Measurements from ENCODE around the gene PLEKHM2. TPM values are rescaled to one million over a fixed set of nuclear protein-coding genes. Genes with fewer than 3 reads are reported as not detected.

The PLEKHM2 gene
- polyA plus RNA-seq, 3 donors from 2014 or later: 1.7 to 4.7 (median 3.2) TPM

- no peak for DNase-seq
- Mint-ChIP-seq H3K27me3 (ENCODE audit: low read depth in 3 of 3) (peaks cover 0 to 2% (median 0%) of the 10 kb centered on the region in 3 donors), H3K9me3 (no peaks in the 10 kb centered on the region), H3K4me3 (no peak overlapping the region), H3K36me3 (peaks cover 23 to 36% (median 23%) of the 10 kb centered on the region in 3 donors), H3K4me1 (no peaks in the 10 kb centered on the region), H3K27ac (no peak overlapping the region)
These were observed 21.6 kb upstream of the PLEKHM2 start for GRCh38 chr1:15662477-15662876.

GRCh38 chr1:15663925-15664324, 20.2 kb upstream of the PLEKHM2 start:
- H3K4me3 Mint-ChIP-seq: no peak overlapping the region
- no peaks in the 10 kb centered on the region for H3K4me1 Mint-ChIP-seq
- H3K27me3 Mint-ChIP-seq (ENCODE audit: low read depth in 3 of 3): peaks cover 0 to 2% (median 0%) of the 10 kb centered on the region in 3 donors
- H3K36me3 Mint-ChIP-seq: peaks cover 22 to 31% (median 23%) of the 10 kb centered on the region in 3 donors
- DNase-seq: no peak
- no peak overlapping the region for H3K27ac Mint-ChIP-seq
- H3K9me3 Mint-ChIP-seq: no peaks in the 10 kb centered on the region

DNA sequence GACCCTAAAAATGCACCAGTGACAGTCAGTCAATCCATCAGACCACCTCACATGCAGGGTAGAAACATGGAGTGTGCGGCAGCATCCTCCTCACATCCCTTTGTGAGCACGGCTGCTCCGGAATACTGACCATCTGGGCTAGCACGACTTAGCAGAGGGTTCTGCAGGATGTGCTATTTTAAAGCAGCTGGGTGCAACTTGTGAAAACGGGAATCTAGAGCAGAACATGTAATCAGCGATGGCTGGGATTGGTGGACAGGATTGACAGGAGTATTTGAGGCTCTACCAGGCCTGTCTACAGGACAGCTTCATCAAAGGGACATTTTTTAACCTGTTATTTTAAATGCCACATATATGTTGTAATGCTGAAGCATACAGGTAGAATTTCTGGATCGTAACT, 16.8 kb upstream of the PLEKHM2 start:
- H3K27me3 Mint-ChIP-seq (ENCODE audit: low read depth in 3 of 3): peaks cover 0 to 2% (median 0%) of the 10 kb centered on the region in 3 donors
- no peak overlapping the region for H3K27ac Mint-ChIP-seq
- H3K9me3 Mint-ChIP-seq: no peaks in the 10 kb centered on the region
- H3K4me3 Mint-ChIP-seq: no peak overlapping the region
- no peak for DNase-seq
- peaks cover 0 to under 1% (median 0%) of the 10 kb centered on the region in 3 donors for H3K36me3 Mint-ChIP-seq
- H3K4me1 Mint-ChIP-seq: no peaks in the 10 kb centered on the region

DNA sequence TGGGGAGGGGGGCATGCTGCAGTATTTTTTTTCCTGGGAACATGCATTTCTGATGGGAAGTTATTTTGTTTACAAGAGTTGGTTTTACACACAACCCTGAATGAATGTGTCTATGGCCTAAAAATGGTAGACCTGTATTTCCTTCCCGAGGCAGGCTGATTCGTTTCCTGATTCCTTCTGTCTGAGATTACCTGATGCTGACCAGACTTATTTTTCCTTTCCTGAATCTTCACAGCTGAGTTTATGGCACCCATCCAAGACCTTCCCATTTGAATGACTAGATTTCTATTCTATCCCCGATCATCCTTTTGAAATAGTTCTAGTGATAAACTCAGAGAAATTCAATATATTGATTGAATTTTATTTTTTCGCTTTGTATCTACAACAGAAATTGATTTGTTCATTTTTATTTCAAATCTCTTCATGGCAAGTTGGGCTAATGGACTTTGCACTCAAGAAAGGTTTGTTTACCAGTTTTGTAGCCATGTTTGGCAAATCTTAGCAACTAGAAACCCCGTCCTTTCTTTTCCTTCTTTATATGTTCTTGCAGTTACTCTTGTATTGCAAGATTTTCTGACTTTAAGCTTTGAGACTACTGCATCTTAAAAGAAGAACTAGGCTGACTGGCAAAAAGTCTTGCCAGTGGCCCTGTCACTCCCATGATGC, 15.9 kb upstream of the PLEKHM2 start:
- Mint-ChIP-seq H3K9me3 (no peaks in the 10 kb centered on the region), H3K27me3 (ENCODE audit: low read depth in 3 of 3) (peaks cover 0 to 2% (median 0%) of the 10 kb centered on the region in 3 donors), H3K4me3 (no peak overlapping the region), H3K4me1 (no peaks in the 10 kb centered on the region), H3K27ac (no peak overlapping the region), H3K36me3 (no peaks in the 10 kb centered on the region)
- no peak for DNase-seq

- no peaks in the 10 kb centered on the region for H3K4me1 Mint-ChIP-seq
- no peak for DNase-seq
- H3K9me3 Mint-ChIP-seq: no peaks in the 10 kb centered on the region
- no peak overlapping the region for H3K4me3 Mint-ChIP-seq
- H3K27me3 Mint-ChIP-seq (ENCODE audit: low read depth in 3 of 3): peaks cover 0 to 2% (median 0%) of the 10 kb centered on the region in 3 donors
- no peaks in the 10 kb centered on the region for H3K36me3 Mint-ChIP-seq
- no peak overlapping the region for H3K27ac Mint-ChIP-seq
These were observed 15.0 kb upstream of the PLEKHM2 start for GRCh38 chr1:15669074-15669473.

- Mint-ChIP-seq H3K4me3 (no peak overlapping the region), H3K27me3 (ENCODE audit: low read depth in 3 of 3) (peaks cover 0 to 2% (median 0%) of the 10 kb centered on the region in 3 donors), H3K4me1 (no peaks in the 10 kb centered on the region), H3K36me3 (no peaks in the 10 kb centered on the region), H3K9me3 (no peaks in the 10 kb centered on the region), H3K27ac (no peak overlapping the region)
- no peak for DNase-seq
These were observed 14.3 kb upstream of the PLEKHM2 start for GRCh38 chr1:15669864-15670263.

DNA sequence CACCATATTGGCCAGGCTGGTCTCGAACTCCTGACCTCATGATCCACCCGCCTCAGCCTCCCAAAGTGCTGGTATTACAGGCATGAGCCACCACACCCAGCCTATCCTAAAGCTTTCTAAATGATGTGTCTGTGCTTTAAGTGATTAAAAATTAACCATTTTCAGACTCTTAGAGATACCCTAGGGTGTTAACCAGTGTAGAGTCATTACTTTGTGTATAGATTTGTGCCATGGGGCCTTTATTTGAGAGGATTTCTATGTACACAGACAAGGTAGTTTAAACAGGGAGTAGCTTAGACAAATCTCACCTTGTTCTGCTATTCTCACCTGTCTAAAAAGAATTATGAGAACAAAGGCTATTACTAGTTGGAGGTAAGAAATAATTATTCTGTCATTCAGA, 12.7 kb upstream of the PLEKHM2 start:
- H3K36me3 Mint-ChIP-seq: no peaks in the 10 kb centered on the region
- H3K4me3 Mint-ChIP-seq: no peak overlapping the region
- no peak for DNase-seq
- peaks cover 0 to 2% (median 0%) of the 10 kb centered on the region in 3 donors for H3K27me3 Mint-ChIP-seq (ENCODE audit: low read depth in 3 of 3)
- no peaks in the 10 kb centered on the region for H3K9me3 Mint-ChIP-seq
- no peaks in the 10 kb centered on the region for H3K4me1 Mint-ChIP-seq
- H3K27ac Mint-ChIP-seq: no peak overlapping the region

DNA sequence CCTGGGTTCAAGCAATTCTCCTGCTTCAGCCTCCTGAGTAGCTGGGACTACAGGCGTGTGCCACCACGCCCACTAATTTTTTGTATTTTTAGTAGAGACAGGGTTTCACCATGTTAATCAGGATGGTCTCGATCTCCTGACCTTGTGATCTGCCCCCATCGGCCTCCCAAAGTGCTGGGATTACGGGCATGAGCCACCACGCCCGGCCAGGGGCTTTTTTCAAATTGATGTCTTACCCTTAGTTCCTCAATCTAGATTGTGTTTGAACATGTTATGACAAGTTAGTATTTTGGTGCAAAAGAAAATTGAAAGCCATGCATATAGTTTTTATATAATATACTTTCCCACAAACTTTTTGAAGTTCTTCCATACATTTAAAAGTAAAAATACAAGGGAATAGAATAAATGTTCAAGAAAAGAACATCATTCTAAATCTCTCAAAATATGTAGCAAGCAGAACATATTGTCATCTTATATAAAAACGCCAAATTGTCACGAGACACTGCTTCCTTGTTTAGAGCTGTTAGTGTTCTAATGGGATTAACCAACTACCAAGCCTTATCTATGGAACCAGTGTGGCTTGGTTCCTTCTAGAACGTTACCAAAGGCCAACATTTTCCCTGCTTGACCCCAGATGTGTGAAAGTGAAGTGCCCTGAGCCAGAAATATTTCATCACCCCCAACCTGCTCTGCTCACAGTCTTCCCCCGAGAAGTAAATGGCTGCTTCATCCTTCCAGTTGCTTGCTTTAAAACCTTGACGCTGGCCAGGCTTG, 9.5 kb upstream of the PLEKHM2 start:
- DNase-seq: no peak
- no peak overlapping the region for H3K4me3 Mint-ChIP-seq
- H3K27ac Mint-ChIP-seq: peak overlapping the region in 1 of 6 donors; percentile 21
- H3K27me3 Mint-ChIP-seq (ENCODE audit: low read depth in 3 of 3): peaks cover 0 to 2% (median 0%) of the 10 kb centered on the region in 3 donors
- no peaks in the 10 kb centered on the region for H3K4me1 Mint-ChIP-seq
- H3K36me3 Mint-ChIP-seq: no peaks in the 10 kb centered on the region
- no peaks in the 10 kb centered on the region for H3K9me3 Mint-ChIP-seq

DNA sequence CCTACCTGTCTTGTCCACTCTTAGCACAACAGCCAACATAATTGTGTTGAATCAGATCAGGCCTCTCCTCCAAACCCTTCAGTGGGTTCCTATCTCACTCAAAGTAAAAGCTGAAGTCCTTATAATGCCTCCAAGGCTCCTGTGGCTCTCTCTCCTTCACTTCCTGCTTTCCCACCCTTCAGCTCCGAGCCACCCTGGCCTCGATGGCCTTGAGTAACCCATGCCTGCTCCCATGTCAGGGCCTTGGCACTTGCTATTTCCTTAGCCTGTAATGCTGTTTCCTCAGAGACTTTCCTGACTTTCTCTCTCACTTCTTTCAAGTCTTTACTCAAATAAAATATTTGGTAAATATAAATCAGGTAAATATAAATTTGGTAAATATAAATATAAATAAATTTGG, 8.1 kb upstream of the PLEKHM2 start:
- Mint-ChIP-seq H3K4me3 (no peak overlapping the region), H3K27ac (peak overlapping the region in 1 of 6 donors; percentile 79), H3K4me1 (no peaks in the 10 kb centered on the region), H3K36me3 (no peaks in the 10 kb centered on the region), H3K27me3 (ENCODE audit: low read depth in 3 of 3) (peaks cover 0 to 2% (median 0%) of the 10 kb centered on the region in 3 donors), H3K9me3 (no peaks in the 10 kb centered on the region)
- DNase-seq: no peak

DNA sequence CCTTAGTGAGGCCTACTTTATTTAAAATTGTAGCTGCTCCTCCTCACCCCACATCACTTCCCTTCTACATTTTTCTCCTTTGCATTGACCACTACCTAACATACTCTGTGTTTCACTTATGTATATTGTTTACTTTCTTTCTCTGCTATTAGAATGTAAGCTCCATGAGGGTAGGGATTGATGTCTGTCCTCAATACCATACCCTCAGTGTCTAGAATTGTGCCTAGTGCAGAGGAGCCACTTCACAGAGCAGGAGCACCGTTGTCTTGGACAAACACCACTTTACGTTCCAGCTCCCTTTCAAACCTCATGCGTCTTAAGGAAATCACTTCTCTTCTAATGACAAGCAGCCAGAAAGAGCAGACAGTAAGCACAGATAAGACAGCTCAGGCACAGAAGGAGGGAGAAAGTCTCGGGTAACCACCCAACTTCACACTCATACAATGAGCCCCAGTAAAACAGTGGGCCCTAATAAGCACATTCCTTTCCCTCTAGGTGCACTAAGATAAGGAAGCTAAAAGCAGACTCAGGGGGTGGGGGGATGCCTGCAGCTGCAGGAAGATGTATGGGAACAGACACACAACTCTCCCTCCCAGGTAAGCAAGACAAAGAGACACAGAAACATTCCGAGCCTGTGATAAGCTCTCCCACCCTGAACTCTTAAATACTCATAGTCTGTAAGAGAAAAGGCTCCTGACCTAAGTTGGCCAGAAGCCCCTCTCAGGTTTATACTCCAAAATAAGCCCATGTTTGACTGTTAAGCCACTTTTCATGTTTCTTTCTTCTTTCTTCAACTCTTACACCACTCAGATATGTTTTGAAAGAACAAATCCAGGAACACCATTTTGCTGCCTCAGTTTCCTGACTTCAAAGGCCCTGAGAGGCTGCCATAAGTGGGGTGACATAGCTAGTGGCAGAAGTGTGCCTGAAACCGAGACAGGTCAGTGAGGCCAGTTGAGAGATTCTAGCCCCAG, 7.1 kb upstream of the PLEKHM2 start:
- H3K36me3 Mint-ChIP-seq: no peaks in the 10 kb centered on the region
- no peak overlapping the region for H3K27ac Mint-ChIP-seq
- no peaks in the 10 kb centered on the region for H3K4me1 Mint-ChIP-seq
- H3K4me3 Mint-ChIP-seq: no peak overlapping the region
- no peaks in the 10 kb centered on the region for H3K9me3 Mint-ChIP-seq
- DNase-seq: no peak
- no peaks in the 10 kb centered on the region for H3K27me3 Mint-ChIP-seq (ENCODE audit: low read depth in 3 of 3)

- DNase-seq: no peak
- no peaks in the 10 kb centered on the region for H3K9me3 Mint-ChIP-seq
- H3K27me3 Mint-ChIP-seq (ENCODE audit: low read depth in 3 of 3): peaks cover 0 to 3% (median 3%) of the 10 kb centered on the region in 3 donors
- peaks cover 0 to 5% of the 10 kb centered on the region in 2 donors for H3K4me1 Mint-ChIP-seq
- H3K27ac Mint-ChIP-seq: no peak overlapping the region
- no peaks in the 10 kb centered on the region for H3K36me3 Mint-ChIP-seq
- no peak overlapping the region for H3K4me3 Mint-ChIP-seq
These were observed 5.5 kb upstream of the PLEKHM2 start for GRCh38 chr1:15678578-15678977.

- Mint-ChIP-seq H3K27me3 (ENCODE audit: low read depth in 3 of 3) (peaks cover 0 to 6% (median 3%) of the 10 kb centered on the region in 3 donors), H3K36me3 (no peaks in the 10 kb centered on the region), H3K27ac (no peak overlapping the region), H3K9me3 (no peaks in the 10 kb centered on the region), H3K4me1 (peaks cover 3 to 9% of the 10 kb centered on the region in 2 donors), H3K4me3 (no peak overlapping the region)
- no peak for DNase-seq
These were observed 4.0 kb upstream of the PLEKHM2 start for GRCh38 chr1:15680131-15680530.

DNA sequence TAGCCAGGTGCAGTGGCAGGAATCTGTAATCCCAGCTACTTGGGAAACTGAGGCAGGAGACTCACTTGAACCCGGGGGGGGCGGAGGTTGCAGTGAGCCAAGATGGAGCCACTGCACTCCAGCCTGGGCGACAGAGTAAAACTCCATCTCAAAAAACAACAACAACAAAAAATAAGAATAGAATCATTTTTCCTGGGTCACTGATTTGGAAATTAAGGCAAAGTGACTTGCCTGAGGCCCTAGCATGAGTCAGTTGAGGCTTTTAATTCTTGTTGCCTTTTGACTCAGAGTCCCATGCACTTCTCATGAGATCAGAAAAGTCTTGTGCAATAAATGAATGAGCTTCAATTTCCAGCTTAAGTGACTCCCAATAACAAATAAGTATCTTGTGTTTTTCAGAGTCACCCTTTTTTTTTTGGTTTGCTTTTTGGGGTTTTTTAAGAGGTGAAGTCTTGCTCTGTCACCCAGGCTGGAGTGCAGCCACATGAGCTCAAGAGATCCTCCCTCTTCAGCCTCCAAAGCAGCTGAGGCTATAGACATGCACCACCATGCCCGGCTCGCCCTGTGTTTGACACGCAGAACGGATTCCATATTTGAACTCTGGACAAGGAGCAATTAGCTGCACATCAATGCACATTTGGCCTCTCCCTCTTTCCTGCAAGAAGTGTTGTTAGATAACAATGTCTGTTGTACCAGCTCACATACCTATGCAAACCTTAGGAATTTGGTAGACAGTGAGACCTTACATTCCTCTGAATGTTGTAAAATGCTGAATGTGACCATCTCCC, 3.4 kb upstream of the PLEKHM2 start:
- peaks cover 0 to 6% (median 3%) of the 10 kb centered on the region in 3 donors for H3K27me3 Mint-ChIP-seq (ENCODE audit: low read depth in 3 of 3)
- H3K36me3 Mint-ChIP-seq: no peaks in the 10 kb centered on the region
- H3K4me3 Mint-ChIP-seq: peak overlapping the region in 1 of 5 donors; percentile 9
- no peak for DNase-seq
- peaks cover 9 to 15% of the 10 kb centered on the region in 2 donors for H3K4me1 Mint-ChIP-seq
- H3K9me3 Mint-ChIP-seq: no peaks in the 10 kb centered on the region
- no peak overlapping the region for H3K27ac Mint-ChIP-seq
